Measurements from ENCODE around the gene SLC4A9.

SLC4A9 gene

DNA sequence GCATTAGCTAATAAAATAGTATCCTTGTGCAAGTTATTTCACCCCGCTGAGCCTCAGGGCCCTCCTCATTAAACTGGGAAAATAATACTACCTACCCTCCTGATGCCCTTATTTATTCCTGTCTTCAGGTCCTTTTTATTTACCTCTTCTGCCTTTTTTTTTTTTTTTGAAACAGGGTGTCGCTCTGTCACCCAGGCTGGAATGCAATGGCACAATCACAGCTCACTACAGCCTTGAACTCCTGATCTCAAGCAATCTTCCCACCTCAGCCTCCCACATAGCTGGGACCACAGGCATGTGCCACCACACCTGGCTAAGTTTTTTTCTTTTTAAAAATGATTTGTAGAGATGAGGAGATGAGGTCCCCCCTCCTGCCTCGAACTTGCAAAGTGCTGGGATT lies 34.5 kb upstream of the SLC4A9 start:
- DNase-seq (ENCODE audit: low read depth), result no peak
- no peak overlapping the region for H3K4me3 ChIP-seq (ENCODE audit: low read length)
- TF ChIP-seq, protein P1, sequence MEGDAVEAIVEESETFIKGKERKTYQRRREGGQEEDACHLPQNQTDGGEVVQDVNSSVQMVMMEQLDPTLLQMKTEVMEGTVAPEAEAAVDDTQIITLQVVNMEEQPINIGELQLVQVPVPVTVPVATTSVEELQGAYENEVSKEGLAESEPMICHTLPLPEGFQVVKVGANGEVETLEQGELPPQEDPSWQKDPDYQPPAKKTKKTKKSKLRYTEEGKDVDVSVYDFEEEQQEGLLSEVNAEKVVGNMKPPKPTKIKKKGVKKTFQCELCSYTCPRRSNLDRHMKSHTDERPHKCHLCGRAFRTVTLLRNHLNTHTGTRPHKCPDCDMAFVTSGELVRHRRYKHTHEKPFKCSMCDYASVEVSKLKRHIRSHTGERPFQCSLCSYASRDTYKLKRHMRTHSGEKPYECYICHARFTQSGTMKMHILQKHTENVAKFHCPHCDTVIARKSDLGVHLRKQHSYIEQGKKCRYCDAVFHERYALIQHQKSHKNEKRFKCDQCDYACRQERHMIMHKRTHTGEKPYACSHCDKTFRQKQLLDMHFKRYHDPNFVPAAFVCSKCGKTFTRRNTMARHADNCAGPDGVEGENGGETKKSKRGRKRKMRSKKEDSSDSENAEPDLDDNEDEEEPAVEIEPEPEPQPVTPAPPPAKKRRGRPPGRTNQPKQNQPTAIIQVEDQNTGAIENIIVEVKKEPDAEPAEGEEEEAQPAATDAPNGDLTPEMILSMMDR (conservative IDR thresholded peaks at IDR 0.05; ENCODE audit: low read depth, low read length), result no peak

DNA sequence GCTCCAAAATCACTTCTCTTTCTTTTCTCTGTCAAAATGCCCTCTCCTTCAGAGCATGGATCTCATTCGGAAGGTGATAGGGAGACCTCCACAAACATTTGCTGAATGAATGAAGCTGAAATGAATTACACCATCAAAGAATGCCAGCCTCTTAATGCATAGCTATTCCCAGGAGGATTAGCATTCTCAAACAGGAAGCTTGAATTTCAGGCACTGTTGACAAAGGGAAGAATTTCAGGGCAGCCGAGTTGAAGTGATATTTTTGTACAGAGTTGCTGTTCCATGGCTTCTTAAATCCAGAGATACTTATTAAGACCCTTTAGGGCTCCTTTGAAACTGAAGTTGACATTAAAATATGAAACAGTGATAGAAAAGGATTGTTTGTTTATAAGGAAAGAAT lies 32.4 kb upstream of the SLC4A9 start:
- peak; percentile 94 for DNase-seq (ENCODE audit: low read depth)

DNA sequence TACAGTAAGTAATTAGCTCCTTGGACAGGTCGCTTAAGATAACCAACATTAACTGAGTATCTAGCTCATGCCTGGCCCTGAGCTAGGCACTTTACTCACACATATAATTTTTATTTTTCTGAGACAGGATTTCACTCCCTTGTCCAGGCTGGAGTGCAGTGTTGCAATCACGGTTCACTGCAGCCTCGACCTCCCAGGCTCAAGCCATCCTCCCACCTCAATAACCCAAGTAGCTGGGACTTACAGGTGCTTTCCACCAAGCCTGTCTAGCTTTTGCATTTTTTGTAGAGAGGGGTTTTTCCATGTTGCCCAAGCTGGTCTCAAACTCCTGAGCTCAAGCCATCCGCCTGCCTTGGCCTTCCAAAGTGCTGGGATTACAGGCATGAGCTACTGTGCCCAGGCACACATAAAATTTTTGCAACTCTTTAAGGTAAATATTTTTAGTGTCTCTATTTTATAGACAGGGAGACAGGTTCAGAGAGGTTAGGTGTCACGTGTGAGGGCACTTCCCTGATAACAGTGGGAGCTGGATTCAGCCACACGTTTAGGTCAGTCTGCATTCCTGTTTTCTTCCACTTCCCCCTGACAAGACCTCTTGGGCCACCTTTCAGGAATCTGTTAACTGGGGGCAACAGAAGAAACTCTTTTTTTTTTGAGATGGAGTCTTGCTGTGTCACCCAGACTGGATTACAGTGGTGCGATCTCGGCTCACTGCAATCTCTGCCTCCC lies 31.8 kb upstream of the SLC4A9 start:
- DNase-seq (ENCODE audit: low read depth), result no peak
- TF ChIP-seq, protein P1 (conservative IDR thresholded peaks at IDR 0.05; ENCODE audit: low read depth, low read length), result no peak
- no peak overlapping the region for H3K4me3 ChIP-seq (ENCODE audit: low read length)

More for the DNA sequence above, 32.4 kb upstream of the SLC4A9 start:
- no peak overlapping the region for H3K4me3 ChIP-seq (ENCODE audit: low read length)
- TF ChIP-seq, protein P1 (conservative IDR thresholded peaks at IDR 0.05; ENCODE audit: low read depth, low read length), result no peak

DNA sequence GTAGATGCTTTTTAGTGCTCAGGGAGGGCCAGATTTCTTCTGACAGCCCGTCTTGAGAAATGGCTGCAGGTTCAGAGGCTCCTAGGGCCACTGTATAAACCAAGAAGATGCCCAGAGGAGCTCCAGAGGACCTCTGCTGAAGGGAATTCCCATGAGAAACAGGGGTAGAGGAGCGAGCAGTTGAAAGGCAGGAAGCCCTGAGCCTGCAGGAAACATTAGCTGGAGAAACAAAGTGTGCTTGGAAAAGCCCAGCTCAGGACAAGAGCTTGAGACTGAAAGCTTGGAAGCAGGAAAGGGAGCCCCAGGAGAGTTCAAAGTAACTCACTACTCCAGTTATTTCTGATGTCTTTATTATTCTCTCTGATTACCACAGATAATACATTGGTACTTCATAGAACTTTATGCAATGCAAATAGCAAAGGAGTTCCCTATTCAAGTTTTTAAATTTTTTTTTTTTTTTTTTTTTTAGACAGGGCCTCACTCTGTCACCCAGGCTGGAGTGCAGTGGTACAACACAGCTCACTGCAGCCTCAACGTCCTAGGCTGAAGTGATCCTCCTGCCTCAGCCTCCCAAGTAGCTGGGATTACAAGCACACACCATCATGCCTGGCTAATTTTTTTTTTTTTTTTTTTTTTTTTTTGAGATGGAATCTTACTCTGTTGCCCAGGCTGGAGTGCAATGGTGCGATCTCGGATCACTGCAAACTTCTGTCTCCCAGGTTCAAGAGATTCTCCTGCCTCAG lies 30.1 kb upstream of the SLC4A9 start:
- no peak overlapping the region for H3K4me3 ChIP-seq (ENCODE audit: low read length)
- TF ChIP-seq, protein P1 (conservative IDR thresholded peaks at IDR 0.05; ENCODE audit: low read depth, low read length), result no peak
- DNase-seq (ENCODE audit: low read depth), result no peak

DNA sequence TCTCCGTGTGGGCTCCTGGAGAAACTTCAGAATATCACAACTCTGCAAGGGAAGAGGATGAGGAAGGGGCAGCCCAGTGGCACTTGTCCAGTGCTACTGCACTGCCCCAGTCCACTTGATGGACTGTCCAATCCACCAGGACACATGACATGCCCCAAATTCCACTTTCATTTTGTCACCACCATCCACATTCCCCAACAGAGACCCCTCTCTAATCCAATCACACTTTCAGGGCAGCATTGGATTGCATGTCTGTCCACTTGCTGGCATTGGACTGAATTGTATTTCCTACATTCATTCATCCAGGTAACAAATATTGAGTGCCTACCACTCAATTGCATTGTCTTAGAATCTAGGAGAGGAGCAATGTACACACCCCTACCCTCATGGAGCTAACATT lies 28.4 kb upstream of the SLC4A9 start:
- TF ChIP-seq, protein P1 (conservative IDR thresholded peaks at IDR 0.05; ENCODE audit: low read depth, low read length), result no peak
- DNase-seq (ENCODE audit: low read depth), result no peak

DNA sequence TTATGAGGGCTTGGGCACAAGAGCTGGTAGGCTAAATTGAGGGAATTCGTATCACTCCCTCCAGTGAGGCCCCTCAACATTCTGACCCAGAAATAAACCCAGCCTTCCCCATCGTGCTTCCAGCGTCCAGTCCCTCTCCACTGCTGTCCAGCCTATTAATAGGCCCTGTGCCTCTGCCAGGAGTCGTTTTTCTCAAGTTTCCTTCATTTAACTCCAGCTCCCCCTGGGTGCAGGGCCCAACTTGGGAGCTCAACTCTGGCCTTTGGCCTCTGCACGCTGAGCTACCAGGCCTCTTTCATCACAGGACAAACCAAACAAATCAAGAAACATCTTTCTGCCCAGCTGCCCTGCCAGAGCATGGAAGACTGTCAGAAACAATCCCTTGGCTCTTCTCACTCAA lies 23.6 kb upstream of the SLC4A9 start:
- TF ChIP-seq, protein P1 (conservative IDR thresholded peaks at IDR 0.05; ENCODE audit: low read depth, low read length), result no peak
- H3K4me3 ChIP-seq (ENCODE audit: low read length), result no peak overlapping the region
- DNase-seq (ENCODE audit: low read depth), result no peak

More for the DNA sequence above, 28.4 kb upstream of the SLC4A9 start:
- H3K4me3 ChIP-seq (ENCODE audit: low read length), result no peak overlapping the region

DNA sequence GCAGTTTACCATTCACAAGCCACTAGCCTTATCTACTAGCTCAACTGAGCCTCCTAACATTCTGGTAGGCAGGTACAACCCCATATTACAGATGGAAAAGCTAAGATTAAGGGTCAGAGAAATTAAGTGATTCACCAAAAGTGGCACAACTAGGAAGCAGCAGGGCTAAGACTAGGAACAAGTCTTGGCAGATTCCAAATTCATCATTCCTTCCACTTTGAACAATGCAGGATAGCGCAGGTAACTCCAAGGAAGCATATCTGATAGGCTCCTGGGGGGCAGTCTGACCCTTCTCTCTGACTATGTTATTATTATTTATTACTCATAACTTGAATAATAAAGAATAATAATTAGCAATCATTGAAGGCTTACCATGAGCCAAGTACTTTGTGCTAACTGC lies 22.1 kb upstream of the SLC4A9 start:
- TF ChIP-seq, protein P1 (conservative IDR thresholded peaks at IDR 0.05; ENCODE audit: low read depth, low read length), result no peak
- no peak overlapping the region for H3K4me3 ChIP-seq (ENCODE audit: low read length)
- DNase-seq (ENCODE audit: low read depth), result no peak
